Prostate gland (tissue), 2 donors: ENCODE results near the gene MRM2. TPM values are rescaled to one million over a fixed set of nuclear protein-coding genes. Genes with fewer than 3 reads are reported as not detected.

Experiments used
- DNase-seq: peaks from one replicate; pipeline ENCODE4 v3.0.0-alpha.2; 2019; ENCODE audit warnings: low spot score
- H3K27ac ChIP-seq, 2 donors: fragments of 200-600 bp; sonication (generic); 2 replicates each; pipeline ENCODE4 v1.5.1; 2017 to 2019
- H3K27me3 ChIP-seq: fragments of 200-600 bp; sonication (generic); replicated peaks from 2 replicates; pipeline ENCODE4 v1.5.1; 2019; ENCODE audit not compliant: insufficient read depth
- H3K36me3 ChIP-seq, 2 donors: fragments of 200-600 bp; sonication (generic); 1 replicate in 1 of 2; 2 replicates in 1 of 2; pipeline versions ENCODE4 v1.5.1 to v1.8.1; 2017 to 2019
- H3K4me1 ChIP-seq: fragments of 200-600 bp; sonication (generic); replicated peaks from 2 replicates; pipeline ENCODE4 v1.5.1; 2019
- H3K4me3 ChIP-seq, 2 donors: fragments of 200-600 bp; sonication (generic); 2 replicates each; pipeline ENCODE4 v1.5.1; 2017 to 2019
- H3K9me3 ChIP-seq: fragments of 200-600 bp; sonication (generic); 2 replicates; pipeline ENCODE4 v1.5.1; 2017
- CTCF ChIP-seq, 4 experiments: fragments of 200-600 bp in 2 of 4; fragments of 450-650 bp in 2 of 4; sonication (generic) in 2 of 4; IDR thresholded peaks; 1 replicate in 3 of 4; 2 replicates in 1 of 4; pipeline ENCODE4 v1.5.1; 2016 to 2019; ENCODE audit warnings: antibody characterized with exemption in 4 of 4, mild to moderate bottlenecking in 2 of 4, moderate library complexity in 2 of 4
- POLR2A ChIP-seq: fragments of 450-650 bp; IDR thresholded peaks from one replicate; pipeline ENCODE4 v1.6.1; 2016; ENCODE audit warnings: antibody characterized with exemption, mild to moderate bottlenecking
- POLR2AphosphoS5 ChIP-seq: sonication (generic); formaldehyde crosslinking; IDR thresholded peaks from one replicate; pipeline ENCODE4 v1.6.1; 2017; ENCODE audit warnings: antibody characterized with exemption
- WGBS: methylation state at CpG from one replicate; pipeline ENCODE4 v1.1.5; 2018; 5-methylcytosine and 5-hydroxymethylcytosine counted together
- intact Hi-C: fragments of 100-400 bp; cut with DNase I; formaldehyde crosslinking; loops from one replicate; pipeline ENCODE4 v1.14.2; 2022
- total RNA-seq, 2 donors: library from RNA; depleted of rRNA; stranded (reverse); fragments of >200 nt; gene quantifications; one replicate each; pipeline ENCODE4 v1.1.0, GENCODE V29; 2016

The MRM2 gene
- total RNA-seq, 2 donors from 2014 or later, result 21.8 to 23.0 TPM

GRCh38 chr7:2288503-2288902, 46.5 kb upstream of the MRM2 start:
- no peaks in the 10 kb centered on the region for H3K36me3 ChIP-seq
- H3K27ac ChIP-seq, result no peak overlapping the region
- no peaks in the 10 kb centered on the region for H3K9me3 ChIP-seq
- TF ChIP-seq CTCF (IDR thresholded peaks at IDR 0.05) (no peak), POLR2AphosphoS5 (no peak), POLR2A (no peak)
- no peak overlapping the region for H3K4me3 ChIP-seq
- DNase-seq, result no peak
- no peaks in the 10 kb centered on the region for H3K4me1 ChIP-seq
- WGBS, result 91% methylated on average over 8 of the region's 8 CpGs
- H3K27me3 ChIP-seq, result no peaks in the 10 kb centered on the region
- intact Hi-C loops, result no loop called here

GRCh38 chr7:2287745-2288144, 45.7 kb upstream of the MRM2 start:
- intact Hi-C loops, result no loop called here
- Histone ChIP-seq H3K27me3 (no peaks in the 10 kb centered on the region), H3K36me3 (no peaks in the 10 kb centered on the region), H3K27ac (no peak overlapping the region), H3K9me3 (no peaks in the 10 kb centered on the region), H3K4me1 (no peaks in the 10 kb centered on the region), H3K4me3 (no peak overlapping the region)
- TF ChIP-seq CTCF (IDR thresholded peaks at IDR 0.05) (no peak), POLR2A (no peak), POLR2AphosphoS5 (no peak)
- no peak for DNase-seq
- WGBS, result 93% methylated on average over 8 of the region's 8 CpGs

GRCh38 chr7:2283074-2283473, 41.1 kb upstream of the MRM2 start:
- intact Hi-C loops, result no loop called here

GRCh38 chr7:2282185-2282751, 40.3 kb upstream of the MRM2 start:
- intact Hi-C loops, result no loop called here
- WGBS, result 62% methylated on average over 14 of the region's 14 CpGs

More at GRCh38 chr7:2283074-2283473, 41.1 kb upstream of the MRM2 start:
- Histone ChIP-seq H3K27ac (no peak overlapping the region), H3K36me3 (no peaks in the 10 kb centered on the region), H3K27me3 (no peaks in the 10 kb centered on the region), H3K9me3 (no peaks in the 10 kb centered on the region), H3K4me1 (no peaks in the 10 kb centered on the region), H3K4me3 (no peak overlapping the region)
- TF ChIP-seq CTCF (IDR thresholded peaks at IDR 0.05) (no peak), POLR2A (no peak), POLR2AphosphoS5 (no peak)
- no peak for DNase-seq
- WGBS, result 96% methylated on average over 20 of the region's 20 CpGs

More at GRCh38 chr7:2282185-2282751, 40.3 kb upstream of the MRM2 start:
- no peaks in the 10 kb centered on the region for H3K27me3 ChIP-seq
- DNase-seq, result no peak
- no peaks in the 10 kb centered on the region for H3K9me3 ChIP-seq
- no peak overlapping the region for H3K27ac ChIP-seq
- H3K4me3 ChIP-seq, result no peak overlapping the region
- TF ChIP-seq CTCF (IDR thresholded peaks at IDR 0.05) (no peak), POLR2AphosphoS5 (no peak), POLR2A (no peak)
- H3K4me1 ChIP-seq, result no peaks in the 10 kb centered on the region
- no peaks in the 10 kb centered on the region for H3K36me3 ChIP-seq
